Left colon (tissue), 2 donors: ENCODE data around the gene FERMT2. TPM values are rescaled to one million over a fixed set of nuclear protein-coding genes. Genes with fewer than 3 reads are reported as not detected.

Source experiments
- ATAC-seq: fragments of 200-7000 bp; cut with Tn5 transposase; one replicate; pipeline ENCODE4 v1.9.1; 2020; ENCODE audit warnings: mild to moderate bottlenecking, moderate library complexity
- DNase-seq, 2 donors: peaks; one replicate each; pipeline ENCODE4 v3.0.0-alpha.2; 2020
- intact Hi-C, 2 donors: fragments of 100-400 bp; cut with DNase I in 1 of 2; cut with micrococcal nuclease in 1 of 2; formaldehyde crosslinking; loops; one replicate each; pipeline versions ENCODE4 v1.11.2 to v1.14.0; 2022; cut with DNase I, micrococcal nuclease
- total RNA-seq, 2 donors: library from RNA; stranded (reverse); fragmentation: NEBNext Ultra II Directional; extraction: Animal tissue kit (Norgen Biotek cat#: 25700); gene quantifications; one replicate each; pipeline ENCODE4 v1.2.1, GENCODE V29; 2021
- donor health status: DM: no; HTN: no; CAD: no.
- donor health status: DM: yes; HTN: yes; CAD: no.

Gene FERMT2
- total RNA-seq, 2 donors from 2014 or later, result 6.7 to 32.4 TPM

DNA sequence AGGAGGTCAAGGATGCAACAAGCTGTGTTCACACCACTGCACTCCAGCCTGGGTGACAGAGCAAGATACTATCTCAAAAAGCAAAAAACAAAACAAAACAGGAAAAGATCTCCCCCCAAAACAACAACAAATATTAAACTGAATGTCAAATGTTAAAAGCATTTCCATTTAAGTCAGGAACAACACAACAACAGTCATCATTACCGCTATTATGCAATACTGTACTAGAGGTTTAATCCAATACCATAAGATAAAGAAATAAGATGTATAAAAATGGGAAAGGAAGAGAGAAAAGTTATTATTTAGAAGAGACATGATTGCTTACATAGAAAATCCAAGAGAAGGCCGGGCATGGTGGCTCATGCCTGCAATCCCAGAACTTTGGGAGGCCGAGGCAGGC, 36.6 kb downstream of the FERMT2 start:
- ATAC-seq, result no peak
- no peak for DNase-seq
- intact Hi-C loops, result no loop called here

GRCh38 chr14:52913271-52913670, 37.6 kb downstream of the FERMT2 start:
- ATAC-seq (no peak), DNase-seq (no peak)
- intact Hi-C loops, result no loop called here

DNA sequence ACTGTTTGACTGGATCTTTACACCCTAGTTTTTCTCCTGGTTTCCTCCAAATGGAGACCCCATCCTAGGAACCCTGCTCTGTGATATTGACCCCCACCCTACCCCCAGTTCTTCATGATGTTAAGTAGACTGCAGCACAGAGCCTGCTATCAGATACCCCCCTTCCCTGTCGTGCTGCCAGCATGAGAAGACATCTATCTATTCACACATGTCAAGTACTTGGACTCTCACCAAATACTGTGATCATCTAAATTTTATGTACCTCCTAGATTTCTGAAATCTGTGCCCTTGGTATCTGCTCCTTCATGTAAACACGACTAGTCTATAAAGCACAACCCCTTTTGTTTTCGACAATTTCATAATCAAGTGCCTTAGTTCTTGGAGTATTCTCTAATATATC, 38.9 kb downstream of the FERMT2 start:
- ATAC-seq, result no peak
- intact Hi-C loops, result no loop called here
- DNase-seq, result no peak

DNA sequence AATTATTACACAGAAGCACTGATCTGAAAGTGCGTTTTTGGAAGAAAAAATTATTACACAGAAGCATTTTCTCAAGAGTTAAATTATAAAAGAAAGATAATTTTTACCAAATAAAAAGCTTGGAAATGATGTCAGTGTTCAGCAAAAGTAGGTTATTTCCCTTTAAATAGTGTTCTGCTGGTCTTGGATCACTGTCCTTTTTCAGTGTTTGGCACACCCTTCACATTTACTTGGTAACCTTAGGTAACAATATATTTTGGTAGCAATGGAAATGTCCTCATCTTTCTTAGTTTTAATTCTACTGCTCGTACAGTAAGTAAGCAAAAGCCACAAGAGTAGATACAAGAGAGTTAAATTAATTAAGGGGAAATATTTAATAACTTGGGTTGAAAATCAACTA, 40.3 kb downstream of the FERMT2 start:
- ATAC-seq (no peak), DNase-seq (no peak)
- intact Hi-C loops, result no loop called here

GRCh38 chr14:52907949-52908348, 42.9 kb downstream of the FERMT2 start:
- intact Hi-C loops, result no loop called here
- DNase-seq (no peak), ATAC-seq (no peak)

- intact Hi-C loops, result no loop called here
- DNase-seq, result no peak
- no peak for ATAC-seq
Observed at GRCh38 chr14:52906141-52906601, 44.7 kb downstream of the FERMT2 start.

- intact Hi-C loops, result no loop called here
- ATAC-seq (no peak), DNase-seq (no peak)
Observed at GRCh38 chr14:52902971-52903619, 47.8 kb downstream of the FERMT2 start.

- ATAC-seq (no peak), DNase-seq (no peak)
- intact Hi-C loops, result no loop called here
Observed at GRCh38 chr14:52901357-52901980, 49.4 kb downstream of the FERMT2 start.

DNA sequence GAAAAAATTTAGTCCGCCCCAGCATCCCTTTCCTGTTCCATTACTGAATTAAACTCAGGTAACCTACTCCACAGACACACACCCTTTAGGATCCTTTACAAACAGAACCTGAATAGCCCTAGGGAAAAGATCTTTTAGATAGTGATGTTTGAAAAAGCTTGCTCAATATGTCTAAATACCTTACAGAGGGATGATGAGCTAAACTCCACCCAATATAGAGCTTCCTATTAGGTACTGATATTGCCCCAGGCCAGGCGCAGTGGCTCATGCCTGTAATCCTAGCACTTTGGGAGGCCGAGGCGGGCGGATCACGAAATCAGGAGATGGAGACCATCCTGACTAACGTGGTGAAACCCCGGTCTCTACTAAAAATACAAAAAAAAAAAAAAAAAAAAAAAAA, 50.1 kb downstream of the FERMT2 start:
- ATAC-seq, result no peak
- intact Hi-C loops, result no loop called here
- DNase-seq, result no peak

DNA sequence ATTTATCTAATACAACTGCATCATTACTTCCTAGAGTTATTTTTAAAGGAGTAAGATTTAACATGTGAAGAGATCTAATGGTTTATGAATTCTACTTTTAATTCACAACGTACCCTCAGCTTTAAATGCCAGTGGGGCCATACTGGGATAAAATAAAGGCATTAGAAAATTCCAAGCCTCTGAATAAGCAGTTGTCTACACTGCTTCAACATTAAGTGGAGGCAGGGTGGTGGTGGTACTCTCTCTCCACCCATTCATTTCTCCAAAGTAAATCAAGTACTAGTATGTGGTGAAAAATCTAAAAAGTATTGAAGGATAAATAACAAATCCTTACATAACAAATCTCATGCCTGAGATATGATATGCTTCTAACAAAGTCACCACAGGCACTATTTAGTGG, 52.4 kb downstream of the FERMT2 start:
- intact Hi-C loops, result no loop called here
- DNase-seq (no peak), ATAC-seq (no peak)

DNA sequence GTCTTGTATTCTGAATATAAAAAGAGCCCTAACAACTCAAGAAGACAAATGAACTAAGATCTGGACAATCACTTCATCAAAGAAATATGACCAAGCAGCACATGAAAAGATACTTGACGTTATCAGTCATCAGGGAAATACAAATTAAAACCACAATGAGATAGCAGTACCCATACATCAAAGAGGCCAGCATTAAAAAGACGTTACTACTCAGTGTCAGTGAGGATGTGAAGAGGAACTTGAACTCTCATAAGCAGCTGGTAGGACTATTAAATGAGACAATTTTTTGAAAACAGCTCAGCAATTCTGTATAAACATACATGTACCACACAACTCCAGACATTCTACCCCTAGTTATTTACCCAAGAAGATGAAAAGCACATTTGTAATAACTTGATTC, 55.9 kb downstream of the FERMT2 start:
- ATAC-seq, result no peak
- DNase-seq, result no peak
- intact Hi-C loops, result no loop called here

DNA sequence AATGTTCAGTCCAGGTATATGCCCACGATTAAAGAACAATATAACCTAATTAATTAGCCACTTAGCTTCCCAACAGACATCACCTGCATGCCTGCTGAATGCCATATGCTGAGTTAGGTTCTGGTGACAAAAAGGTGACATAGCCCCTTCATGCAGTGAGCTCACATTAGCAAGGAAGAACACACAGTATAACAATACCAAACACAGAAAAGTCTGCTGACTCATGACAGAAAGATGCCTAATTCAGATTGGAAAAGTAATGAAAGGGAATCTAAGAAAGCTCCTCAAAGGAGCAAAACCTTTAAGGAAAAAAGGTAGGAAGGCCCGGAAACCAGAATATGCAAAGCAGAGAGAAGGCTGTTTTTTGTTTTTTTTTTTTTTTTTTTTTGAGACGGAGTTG, 59.0 kb downstream of the FERMT2 start:
- DNase-seq (no peak), ATAC-seq (no peak)
- intact Hi-C loops, result no loop called here

DNA sequence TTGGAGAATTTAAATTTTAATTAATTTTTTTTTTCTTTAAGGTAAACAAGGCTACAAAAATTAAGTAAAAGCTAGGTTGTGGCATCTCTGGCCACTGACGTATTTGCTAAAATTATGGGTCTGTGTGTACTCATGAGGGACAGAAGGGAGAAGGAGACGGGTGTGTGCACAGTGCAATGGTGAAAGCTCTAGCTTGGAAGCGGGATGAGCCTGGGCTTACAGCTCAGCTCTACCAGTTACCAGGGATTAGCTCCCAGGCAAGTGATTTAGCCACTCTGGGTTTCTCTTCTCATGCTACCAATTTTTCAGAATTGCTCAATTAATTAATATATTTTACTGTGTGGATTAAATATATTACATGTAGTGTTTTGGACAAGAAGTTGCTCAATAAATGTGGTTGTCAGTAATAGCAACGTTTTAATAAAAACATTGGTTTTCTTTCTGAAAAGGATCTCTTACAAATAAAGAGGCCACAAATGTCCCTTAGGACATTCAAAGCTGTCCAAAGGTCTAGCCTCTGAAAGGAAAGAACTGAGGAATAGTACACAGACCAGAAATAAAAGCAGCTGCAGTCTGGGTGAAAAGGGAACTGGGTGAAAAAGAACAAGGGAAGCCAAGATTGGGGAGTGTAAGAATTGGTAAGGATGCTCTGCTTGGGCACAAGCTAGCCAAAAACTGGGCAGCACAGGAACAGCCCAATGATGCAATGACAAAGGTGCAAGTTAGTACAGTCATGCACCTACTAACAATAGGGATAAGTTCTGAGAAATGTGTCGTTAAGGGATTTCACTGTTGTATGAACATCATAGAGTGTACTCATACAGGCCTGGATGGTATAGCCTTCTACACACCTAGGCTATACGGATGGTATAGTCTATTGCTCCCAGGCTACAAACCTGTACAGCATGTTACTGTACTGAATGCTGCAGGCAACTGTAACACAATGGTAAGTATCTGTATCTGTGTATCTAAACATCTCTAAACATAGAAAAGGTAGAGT, 61.7 kb downstream of the FERMT2 start:
- no peak for DNase-seq
- ATAC-seq, result no peak
- intact Hi-C loops, result no loop called here

DNA sequence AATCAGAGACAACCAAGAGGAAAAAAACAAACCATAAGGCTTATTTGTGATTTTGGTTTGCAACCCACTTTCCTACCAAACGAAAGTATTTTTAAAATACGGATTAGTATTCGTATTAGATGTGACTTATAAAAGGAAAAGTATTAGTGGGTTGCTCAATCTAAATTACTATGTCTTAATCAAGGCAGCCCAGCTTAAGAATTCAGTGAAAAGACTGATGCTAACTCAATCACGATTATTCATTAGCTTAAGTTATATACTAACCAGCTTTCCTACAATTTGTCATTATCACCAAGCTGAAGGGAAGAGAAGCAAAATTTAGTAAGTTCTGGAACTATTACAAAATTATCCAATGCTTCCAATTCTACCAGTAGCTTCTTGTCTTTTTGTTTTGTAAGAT, 62.7 kb downstream of the FERMT2 start:
- DNase-seq, result no peak
- intact Hi-C loops, result no loop called here
- no peak for ATAC-seq

- no peak for DNase-seq
- no peak for ATAC-seq
- intact Hi-C loops, result no loop called here
Observed at GRCh38 chr14:52885230-52885629, 65.6 kb downstream of the FERMT2 start.

DNA sequence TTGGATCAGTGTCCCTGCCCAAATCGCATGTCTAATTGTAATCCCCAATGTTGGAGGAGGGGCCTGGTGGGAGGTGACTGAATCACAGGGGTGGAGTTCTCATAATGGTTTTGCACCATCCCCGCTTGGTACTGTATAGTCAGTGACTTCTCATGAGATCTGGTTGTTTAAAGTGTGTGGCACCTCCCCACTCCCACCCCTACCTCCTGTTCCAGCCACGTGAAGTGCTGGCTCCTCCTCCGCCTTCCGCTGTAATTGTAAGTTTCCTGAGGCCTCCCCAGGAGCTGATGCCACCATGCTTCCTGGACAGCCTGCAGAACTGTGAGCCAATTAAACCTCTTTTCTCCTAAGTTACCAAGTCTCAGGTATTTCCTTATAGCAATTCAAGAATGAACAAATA, 67.2 kb downstream of the FERMT2 start:
- ATAC-seq (no peak), DNase-seq (no peak)
- intact Hi-C loops, result no loop called here

GRCh38 chr14:52882824-52883223, 68.0 kb downstream of the FERMT2 start:
- ATAC-seq (no peak), DNase-seq (no peak)
- intact Hi-C loops, result no loop called here

GRCh38 chr14:52879958-52880357, 70.9 kb downstream of the FERMT2 start:
- intact Hi-C loops, result no loop called here
- ATAC-seq (no peak), DNase-seq (no peak)

DNA sequence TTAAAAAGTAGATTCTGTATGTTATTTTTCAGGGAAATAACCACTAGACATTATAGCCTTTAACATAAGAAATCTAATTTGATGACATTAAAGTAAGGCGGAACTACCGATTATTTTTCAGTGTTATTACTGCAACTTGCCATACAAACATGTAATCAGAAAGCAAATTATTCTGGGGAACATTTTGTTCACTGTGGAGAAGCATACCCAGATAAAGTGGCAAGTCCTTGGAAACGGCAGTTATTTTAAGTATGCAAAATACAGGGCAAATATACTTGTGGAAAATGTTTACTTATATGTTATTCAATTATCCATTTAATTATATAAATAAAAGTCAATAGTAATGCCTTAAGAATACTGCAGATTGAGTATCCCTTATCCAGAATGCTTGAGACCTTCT, 71.9 kb downstream of the FERMT2 start:
- no peak for DNase-seq
- ATAC-seq, result no peak
- intact Hi-C loops, result no loop called here

DNA sequence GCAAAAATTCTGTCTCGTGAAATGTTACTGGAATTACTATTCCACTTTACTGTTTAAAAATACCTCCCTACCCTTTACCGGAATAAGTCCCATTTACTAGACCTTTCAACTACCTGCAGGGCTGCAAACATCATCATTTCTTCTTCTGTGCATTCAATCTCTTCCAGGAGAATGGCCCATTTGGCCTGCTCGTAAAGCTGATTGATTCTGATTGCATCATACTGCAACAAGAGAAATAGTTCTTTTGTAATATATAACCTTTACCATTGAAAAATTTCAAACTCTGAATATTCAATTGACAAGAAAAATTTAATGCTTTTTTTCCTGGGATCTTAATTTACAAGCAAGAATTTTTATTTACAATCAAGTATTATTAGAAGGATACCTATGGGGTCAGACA, 72.4 kb downstream of the FERMT2 start:
- intact Hi-C loops, result no loop called here
- no peak for ATAC-seq
- no peak for DNase-seq
